HG03045 (cell line): ENCODE measurements around the gene C10orf143.
"Not testable (repeated sequence)": the region's sequence is repeated elsewhere in the genome, so short reads cannot be mapped to it uniquely, and the experiment has no call there.

Source experiments
- ATAC-seq: cut with Tn5 transposase; IDR thresholded peaks from one replicate; pipeline ENCODE4 v1.9.1; 2021; ENCODE audit warnings: mild to moderate bottlenecking, moderate library complexity; ENCODE audit not compliant: unreplicated experiment

C10orf143 gene

DNA sequence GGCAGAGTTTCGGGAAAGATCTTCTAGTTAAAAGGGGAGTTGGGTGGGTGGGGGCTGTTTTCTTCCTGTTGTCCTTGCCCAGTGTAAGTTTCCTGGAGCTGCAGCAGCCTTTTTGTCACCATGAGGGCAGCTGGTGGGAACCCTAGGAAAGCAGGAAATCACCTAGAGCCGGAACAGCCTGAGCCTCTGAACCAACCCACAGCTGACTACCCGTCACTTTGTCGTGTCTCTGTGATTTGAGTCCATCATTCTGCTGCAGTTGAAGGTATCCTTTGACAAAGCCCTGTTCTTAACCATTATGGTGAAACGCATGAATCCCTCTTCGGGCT lies 1.2 kb upstream of the C10orf143 start:
- ATAC-seq: no peak

DNA sequence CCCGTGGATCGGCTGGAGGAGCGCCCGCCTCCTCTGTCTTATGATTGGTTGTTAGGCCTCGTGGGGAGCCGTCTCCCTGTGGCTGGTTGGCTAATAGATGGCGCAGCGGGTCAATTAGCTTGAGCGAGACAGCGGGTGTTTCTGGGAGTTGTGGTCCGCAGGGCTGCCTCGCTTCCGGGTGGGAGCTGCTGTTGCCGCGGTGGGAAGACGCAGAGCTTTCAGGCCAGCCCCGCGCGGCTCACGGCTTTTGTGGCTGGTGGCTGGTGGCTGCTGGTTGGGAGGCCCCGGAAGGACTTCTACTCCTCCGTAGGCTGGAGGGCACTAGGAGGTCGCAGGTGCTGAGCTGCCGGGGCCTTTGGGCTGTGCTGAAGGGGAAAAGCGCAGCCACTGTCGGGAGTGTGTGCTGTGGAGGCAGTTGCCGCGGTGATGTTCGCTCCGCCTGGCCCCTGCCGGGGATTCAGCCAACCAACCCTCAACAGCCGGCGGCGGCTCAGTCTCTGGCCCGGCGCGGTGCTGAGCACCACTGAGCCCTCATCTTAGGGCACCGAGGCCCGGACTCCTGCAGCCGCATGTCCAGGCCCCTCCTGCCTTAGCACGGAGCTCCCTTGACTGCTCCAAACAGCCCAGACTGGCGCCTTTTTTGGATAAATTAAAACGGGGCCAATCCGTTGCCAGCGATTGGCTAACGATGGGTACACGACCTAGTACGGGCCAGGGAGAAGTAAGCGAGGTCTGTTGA lies 652 bp upstream of the C10orf143 start:
- peak; percentile 93 for ATAC-seq

DNA sequence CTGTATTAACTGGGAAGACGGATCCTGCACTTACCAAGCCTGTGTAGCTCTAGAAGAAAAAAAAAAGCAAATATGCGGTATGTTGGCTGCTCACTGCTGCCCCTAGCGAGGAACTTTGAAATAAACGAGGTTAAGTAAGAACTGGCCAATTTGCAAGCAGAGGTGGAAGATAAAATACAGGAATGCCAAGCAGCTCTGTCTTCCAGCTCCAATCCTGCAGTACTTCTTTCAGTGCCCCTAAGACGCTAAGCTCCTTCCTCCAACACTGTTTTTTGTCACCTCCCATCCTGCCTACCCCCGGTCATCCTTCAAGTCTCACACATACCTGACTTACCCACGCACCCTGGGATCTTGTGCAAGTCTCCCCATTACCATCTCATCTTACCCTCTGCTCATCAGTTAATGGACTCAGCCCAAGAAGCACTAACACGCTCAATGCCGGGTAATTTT lies 809 bp downstream of the C10orf143 start:
- ATAC-seq: no peak

DNA sequence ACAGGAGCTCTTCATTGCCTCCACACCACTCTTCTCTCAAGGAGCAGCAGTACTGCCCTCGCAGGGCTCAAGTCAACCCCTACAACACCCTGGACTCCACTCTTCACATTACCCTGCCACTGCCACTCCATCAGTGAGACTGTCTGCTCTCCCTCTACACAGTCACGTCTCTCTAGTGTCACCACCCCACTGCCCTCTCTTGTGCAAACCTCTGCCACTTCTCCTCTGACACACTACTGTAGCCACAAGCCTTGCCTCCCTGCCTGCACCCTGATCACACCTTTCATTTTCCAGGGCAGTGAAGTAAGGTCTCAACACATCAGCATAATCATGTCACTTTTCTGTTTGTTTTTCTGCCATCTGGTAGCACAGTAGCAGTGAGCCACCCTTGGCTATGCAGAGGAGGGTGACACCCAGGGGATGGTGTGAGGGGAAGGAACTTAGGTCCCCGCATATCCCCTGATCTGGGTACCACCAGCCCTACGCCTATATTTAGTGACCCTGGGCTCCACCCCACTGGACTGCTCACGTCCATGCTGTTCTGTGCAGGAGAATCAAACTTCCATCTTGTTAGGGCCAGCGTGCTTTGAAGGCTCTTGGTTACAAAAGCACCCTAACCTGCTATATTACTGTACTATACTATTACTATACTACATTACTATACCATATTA lies 1.6 kb downstream of the C10orf143 start:
- no peak for ATAC-seq

DNA sequence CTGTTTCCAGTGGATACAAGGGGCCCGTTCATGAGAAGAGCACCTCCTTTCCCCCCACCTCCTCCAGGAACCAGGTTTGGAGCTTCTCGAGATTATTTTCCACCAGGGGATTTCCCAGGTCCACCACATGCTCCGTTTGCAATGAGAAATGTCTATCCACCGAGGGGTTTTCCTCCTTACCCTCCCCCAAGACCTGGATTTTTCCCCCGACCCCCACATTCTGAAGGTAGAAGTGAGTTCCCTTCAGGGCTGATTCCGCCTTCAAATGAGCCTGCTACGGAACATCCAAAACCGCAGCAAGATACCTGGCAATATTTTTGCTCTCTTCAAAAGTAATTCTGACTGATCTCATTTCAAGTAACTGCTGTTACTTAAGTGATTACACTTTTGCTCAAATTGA lies 2.5 kb downstream of the C10orf143 start:
- not testable (repeated sequence) for ATAC-seq

DNA sequence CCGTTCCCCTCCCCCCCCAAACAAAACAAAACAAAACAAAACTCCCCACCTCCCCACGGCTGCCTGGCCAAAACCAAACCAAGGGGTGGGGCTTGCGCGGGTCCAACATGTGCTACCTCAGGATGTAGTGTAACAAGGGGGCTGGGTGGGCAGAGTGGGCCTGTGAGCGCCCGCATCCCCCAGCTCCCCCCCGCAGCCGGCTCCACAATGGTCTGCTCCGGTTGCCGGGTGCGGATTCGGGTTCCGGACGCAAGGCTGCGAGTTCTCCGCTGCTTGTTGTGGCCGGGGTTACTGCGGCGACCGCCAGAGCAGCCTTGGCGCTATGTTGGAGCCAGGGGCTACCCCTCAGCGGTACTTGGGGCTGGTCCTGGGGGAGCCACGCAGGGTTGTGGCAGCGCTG lies 4.9 kb downstream of the C10orf143 start:
- ATAC-seq: no peak

DNA sequence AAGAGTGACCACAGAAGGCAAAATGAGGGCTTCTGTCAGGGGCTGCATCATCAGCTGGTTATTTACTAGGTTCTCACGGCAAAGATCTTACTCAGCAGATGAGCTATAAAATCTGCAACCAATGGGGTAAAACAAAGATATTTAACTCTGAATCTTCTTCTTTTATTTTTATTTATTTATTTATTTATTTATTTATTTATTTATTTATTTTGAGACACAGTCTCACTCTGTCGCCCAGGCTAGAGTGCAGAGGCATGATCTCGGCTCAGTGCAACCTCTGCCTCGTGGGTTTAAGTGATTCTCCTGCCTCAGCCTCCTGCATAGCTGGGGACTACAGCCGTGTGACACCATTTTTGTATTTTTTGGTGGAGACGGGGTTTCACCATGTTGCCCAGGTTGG lies 11.3 kb downstream of the C10orf143 start:
- ATAC-seq: no peak

DNA sequence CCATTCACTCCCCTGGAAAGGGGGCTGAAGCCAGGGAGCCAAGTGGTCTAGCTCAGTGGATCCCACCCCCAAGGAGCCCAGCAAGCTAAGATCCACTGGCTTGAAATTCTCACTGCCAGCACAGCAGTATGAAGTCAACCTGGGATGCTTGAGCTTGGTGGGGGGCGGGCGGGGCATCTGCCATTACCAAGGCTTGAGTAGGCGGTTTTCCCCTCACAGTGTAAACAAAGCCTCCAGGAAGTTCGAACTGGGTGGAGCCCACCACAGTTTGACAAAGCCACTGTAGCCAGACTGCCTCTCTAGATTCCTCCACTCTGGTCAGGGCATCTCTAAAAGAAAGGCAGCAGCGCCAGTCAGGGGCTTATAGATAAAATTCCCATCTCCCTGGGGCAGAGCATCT lies 20.1 kb downstream of the C10orf143 start:
- not testable (repeated sequence) for ATAC-seq

DNA sequence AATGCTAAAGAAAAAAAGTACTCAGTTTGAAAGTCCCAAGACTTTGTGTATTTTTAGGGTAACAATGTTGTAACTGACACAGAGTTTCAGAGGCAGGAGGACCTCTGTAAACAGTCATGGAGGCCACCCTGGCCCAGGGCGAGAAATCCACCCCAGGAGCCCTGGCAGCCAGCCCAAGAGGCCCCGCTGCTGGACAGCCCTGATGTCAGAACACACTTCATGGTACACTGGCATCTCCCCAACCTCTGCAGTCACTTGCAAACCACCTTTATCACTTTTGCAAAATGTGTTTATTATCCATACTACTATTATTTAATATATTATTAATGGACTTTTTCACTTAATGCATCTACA lies 30.2 kb downstream of the C10orf143 start:
- no peak for ATAC-seq

DNA sequence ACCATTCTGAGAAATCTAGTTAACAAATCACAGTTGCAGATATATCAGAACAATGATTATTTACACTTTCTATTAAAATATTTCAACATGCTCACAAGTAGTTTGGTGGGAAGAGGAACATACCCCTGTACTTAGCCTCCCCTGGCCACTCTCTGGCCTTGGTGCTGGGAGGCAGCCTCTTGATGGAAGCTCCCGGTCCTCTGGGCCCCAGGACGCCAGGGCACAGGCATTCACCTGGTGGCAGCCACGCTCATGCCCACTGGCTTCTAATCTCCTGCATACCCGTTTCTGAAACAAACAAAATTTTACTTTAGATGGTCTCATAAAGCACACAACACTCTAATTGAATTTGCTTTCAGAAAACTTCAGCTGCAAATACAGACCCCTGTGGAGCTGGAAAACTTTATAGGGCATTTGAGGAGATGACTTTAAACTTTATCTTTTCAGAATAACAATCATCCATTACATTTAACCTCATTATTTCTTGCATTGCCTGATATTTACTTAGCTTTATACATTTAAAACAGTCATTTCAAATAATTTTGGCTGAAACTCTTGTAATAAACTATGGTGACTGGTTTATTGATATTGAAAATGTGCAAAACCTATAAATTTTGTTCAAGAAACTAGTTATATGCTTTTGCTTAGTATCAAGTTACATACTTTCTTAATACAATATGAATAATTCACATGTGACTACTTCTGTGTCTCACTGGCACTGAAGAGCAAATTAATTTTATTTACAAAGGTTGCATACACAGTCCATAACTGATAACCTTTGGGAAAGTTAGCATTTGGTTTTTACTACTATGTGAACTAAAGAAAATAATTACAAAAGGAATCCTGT lies 30.8 kb downstream of the C10orf143 start:
- ATAC-seq: no peak

DNA sequence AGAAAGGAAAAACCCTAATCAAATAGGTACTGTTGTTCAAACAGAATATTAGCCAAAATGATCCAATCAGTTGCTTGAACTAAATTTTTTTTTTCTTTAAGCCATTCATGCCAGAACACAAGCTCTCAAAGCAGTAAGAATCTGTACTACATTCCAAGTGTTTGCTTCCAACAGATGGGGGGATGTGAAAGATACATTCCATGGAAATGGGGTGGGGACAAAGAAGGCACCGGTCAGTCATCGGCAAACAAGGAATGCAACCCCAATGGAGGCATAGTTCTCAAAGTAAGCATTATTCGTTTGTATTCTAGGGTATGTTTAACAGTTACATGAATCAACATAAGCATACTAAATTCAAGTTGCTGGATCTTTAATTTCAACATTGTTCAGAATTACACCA lies 32.5 kb downstream of the C10orf143 start:
- no peak for ATAC-seq

DNA sequence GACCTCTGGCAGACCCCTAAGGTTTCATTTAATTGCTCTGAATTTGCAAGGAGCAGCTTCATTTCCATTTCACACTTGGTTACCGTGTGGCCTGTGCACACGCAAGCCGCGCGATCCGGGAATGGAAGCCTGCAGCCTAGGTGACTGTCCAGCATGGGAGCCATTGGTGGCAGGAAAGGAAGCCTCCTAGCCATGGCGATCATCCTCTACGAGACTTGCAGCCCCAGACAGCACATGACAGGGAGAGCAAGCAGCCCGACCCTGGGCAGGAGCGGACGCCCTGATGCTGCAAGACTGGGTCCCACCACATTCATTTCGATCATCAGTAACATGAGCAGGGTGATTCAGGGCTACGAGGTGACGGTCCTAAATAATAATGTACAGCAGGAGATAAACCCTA lies 33.9 kb downstream of the C10orf143 start:
- no peak for ATAC-seq

DNA sequence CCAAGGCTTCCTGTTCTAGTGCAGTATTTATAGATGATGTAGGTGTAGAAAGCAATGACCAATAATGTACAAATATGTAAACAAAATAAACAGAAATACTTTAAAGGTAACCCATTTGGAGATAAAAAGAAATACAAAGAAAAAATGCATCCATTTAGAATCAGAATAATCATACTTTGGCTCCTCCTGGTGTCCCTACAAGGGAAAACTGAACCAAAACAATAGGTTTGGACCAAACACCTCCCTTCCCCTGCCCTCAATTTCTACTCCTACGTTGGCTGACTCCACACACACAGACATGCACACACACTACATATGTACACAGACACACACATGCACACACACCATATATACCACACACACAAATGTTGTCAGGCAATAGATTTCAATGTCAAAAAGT lies 36.0 kb downstream of the C10orf143 start:
- no peak for ATAC-seq

DNA sequence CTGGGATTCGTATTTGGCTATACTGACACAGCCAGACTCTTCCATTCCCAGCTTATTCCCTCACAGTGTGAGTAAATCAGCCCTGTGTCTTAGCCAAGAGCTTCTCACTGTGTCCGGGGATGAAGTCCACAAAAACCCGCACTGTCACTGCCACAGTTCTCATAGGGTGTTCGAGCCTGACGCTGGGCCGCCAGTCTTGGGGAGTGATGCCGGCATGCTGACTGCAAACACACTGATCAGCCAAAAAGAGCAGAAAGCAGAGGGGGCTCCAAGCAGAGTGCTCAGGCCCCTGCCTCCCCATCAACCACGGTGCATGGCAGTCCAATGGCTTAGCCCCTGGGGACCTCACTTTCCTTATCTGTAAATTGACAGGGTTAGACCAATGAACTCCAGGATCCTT lies 36.7 kb downstream of the C10orf143 start:
- ATAC-seq: no peak

DNA sequence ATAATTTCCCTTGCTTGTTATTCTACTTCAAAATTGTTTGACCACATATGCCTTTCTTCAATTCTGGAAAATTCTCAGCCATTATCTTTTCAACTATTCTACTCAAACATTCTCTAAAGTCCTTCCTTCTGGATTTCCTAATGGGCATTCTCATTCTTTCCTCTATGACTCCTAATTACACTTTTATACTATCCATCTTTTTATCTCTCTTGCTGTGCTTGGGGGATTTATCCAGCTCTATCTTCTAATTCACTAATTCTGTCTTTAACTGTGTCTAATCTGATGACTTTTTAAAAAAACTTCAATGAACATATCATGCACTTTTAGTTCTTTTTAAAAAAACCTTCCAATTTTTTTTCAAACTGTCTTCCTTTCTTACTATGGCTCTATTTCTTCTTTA lies 38.4 kb downstream of the C10orf143 start:
- ATAC-seq: no peak

DNA sequence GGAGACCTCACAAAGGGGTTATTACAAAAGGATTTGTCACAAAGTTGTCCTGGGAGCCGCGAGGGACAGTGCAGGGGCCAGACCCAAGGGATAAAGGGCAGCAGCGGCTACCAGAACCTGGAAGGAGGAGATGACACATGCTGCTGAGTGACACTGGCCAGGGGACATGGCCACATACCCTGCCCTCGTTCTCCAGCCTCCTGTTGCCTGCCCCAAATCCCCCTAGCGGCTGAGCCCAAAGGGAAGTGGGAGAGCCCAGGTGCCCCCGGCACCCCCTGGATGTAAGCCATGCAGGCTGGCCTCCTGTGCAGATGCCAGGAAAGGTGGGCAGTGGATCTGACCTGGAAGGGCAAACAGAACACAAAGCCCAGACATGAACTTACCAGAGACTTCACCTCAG lies 42.7 kb downstream of the C10orf143 start:
- ATAC-seq: no peak

DNA sequence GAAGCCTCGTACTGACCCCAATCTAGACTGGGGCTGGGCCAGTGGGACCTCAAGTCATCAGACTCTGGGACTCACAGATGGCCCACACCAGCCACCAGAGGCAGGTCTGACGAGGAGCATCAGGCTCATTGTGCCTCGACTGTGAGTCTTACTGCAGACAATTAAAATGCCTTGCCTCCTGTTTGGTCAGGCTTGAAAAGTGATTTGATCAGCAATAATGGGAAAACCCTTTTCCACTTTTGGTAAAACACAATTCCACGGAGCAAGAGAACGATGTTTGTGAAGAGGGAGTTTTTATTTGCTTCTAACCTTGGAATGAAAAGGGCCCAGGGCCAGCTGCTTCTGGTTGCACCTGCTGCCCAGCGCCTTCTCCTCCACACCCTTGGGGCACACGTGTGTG lies 43.9 kb downstream of the C10orf143 start:
- no peak for ATAC-seq

DNA sequence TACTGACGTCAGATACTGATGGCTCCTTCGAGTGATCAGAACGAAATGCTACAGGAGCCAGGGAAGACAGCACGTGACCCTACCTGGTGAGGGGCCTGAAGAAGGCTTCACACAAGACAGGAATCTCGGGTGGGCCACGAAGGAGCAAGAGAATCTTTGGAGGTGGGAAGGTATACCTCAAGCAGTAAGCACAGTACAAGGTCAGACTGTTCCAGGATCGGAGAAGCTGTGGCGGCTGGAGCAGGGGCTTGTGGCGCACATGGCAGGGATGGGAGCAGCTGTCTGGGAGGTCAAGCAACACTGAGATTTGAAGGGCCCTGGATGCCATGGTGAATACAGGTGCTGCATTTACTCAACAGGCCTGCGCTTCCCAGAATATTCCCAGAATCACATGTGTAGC lies 45.4 kb downstream of the C10orf143 start:
- no peak for ATAC-seq

DNA sequence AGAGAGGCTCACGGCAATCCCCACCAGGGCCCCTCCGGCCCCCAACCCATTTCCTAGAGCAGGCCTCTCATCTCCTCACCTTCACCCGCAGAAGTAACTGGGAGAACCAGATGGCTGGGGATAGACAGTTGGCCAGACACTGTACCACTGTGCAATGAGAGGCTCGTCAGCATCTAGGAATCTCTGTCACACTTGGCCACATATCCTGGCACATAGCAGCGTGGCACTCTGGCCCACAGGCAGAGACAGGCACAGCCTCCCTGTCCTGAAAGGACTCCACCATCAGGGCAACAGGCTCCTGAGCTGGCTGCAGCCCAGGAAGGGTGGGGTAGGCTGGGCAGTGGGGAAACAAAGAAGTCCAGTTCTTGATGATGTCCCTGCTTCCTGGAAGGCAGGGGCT lies 45.8 kb downstream of the C10orf143 start:
- ATAC-seq: no peak

DNA sequence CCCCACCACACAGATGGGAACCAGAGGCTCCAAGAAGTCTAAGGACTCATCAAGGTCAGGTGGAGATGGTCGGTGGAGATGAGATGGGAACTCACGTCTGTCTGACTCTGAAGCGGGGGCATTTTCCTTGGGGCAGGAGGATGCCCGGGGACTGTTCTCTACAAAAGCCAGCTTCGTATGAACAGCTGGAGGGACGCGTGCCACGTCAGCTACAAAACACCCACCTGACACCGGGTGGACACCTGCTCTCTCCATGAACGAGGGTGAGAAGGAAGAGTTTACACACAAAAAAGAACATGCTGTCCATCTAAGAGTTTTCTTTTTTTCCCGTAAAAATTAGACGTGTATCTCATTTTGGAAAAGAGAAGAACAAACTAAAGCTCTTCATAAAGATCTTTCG lies 47.7 kb downstream of the C10orf143 start:
- ATAC-seq: no peak

DNA sequence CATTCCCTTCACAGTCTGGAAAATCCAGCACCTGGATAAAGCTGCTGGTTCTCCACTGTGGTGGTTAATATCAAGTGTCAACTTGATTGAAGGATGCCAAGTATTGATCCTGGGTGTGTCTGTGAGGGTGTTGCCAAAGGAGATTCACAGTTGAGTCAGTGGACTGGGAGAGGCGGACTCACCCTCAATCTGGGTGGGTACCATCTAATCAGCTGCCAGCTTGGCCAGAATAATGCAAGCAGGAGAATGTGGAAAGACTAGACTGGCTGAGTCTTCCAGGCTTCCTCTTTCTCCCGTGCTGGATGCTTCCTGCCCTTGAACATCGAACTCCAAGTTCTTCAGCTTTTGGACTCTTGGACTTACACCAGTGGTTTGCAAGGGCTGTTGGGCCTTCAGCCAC lies 48.4 kb downstream of the C10orf143 start:
- ATAC-seq: no peak

DNA sequence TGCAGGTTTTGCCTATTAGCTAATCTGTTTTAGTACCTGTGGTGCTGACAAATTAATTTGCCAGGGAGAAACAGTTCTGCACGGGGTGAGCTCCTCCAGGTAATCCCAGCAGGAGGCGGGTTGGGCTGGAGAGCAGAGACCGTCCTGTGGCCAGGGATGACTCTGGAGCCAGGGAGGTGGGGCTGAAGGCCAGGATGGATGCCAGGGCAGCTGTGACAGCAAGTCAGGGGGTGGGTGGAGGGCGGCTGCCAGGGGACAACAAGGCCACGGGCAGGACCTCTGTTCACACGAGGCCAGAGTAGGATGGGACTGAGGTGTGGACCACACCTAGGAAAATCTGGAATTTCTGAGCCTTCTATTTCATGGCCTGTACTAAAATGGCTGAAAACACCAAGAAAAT lies 48.9 kb downstream of the C10orf143 start:
- no peak for ATAC-seq
